ENCODE measurements around the gene SUV39H2. TPM values are rescaled to one million over a fixed set of nuclear protein-coding genes. Genes with fewer than 3 reads are reported as not detected.
"Not testable (repeated sequence)": the region's sequence is repeated elsewhere in the genome, so short reads cannot be mapped to it uniquely, and the experiment has no call there.

Gene SUV39H2
- polyA plus RNA-seq, 1 experiment: 9.0 TPM

DNA sequence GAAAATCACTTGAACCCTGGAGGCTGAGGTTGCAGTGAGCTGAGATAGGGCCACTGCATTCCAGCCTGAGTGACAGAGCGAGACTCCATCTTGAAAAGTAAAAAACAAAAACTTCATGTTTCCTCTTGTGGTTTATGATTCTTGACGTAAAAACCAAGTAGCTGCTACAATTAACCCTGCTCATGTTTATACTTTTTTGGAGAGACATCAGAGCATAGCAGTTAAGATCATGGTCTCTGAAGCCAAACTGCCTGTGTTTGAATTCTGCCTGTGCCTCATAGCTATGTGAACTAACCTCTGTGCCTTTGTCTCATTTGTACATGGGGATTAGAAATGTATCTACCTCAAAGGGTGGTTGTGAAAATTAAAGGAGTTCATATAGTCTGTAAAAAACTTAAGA lies 27.2 kb downstream of the SUV39H2 start:
- ChIA-PET POLR2A (no interaction called here), CTCF (interaction anchor here (0.7 kb wide), 1 partner anchor 407 kb away, joined by 3 read pairs; no protein-coding TSS in a partner anchor)
- Histone ChIP-seq H3K9me3 (ENCODE audit: control insufficient read depth, insufficient read depth, low read length) (no peaks in the 10 kb centered on the region; the same call in 1 of the 2 replicates), H3K27me3 (ENCODE audit: control insufficient read depth, insufficient read depth, low read length) (no peaks in the 10 kb centered on the region), H3K4me3 (ENCODE audit: low read depth, low read length) (no peak overlapping the region), H3K27ac (ENCODE audit: low read depth, low read length) (no peak overlapping the region)
- TF ChIP-seq, protein P1, sequence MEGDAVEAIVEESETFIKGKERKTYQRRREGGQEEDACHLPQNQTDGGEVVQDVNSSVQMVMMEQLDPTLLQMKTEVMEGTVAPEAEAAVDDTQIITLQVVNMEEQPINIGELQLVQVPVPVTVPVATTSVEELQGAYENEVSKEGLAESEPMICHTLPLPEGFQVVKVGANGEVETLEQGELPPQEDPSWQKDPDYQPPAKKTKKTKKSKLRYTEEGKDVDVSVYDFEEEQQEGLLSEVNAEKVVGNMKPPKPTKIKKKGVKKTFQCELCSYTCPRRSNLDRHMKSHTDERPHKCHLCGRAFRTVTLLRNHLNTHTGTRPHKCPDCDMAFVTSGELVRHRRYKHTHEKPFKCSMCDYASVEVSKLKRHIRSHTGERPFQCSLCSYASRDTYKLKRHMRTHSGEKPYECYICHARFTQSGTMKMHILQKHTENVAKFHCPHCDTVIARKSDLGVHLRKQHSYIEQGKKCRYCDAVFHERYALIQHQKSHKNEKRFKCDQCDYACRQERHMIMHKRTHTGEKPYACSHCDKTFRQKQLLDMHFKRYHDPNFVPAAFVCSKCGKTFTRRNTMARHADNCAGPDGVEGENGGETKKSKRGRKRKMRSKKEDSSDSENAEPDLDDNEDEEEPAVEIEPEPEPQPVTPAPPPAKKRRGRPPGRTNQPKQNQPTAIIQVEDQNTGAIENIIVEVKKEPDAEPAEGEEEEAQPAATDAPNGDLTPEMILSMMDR (IDR thresholded peaks at IDR 0.05; ENCODE audit: low read depth, low read length): no peak
- DNase-seq (ENCODE audit: low read depth, low spot score): no peak

DNA sequence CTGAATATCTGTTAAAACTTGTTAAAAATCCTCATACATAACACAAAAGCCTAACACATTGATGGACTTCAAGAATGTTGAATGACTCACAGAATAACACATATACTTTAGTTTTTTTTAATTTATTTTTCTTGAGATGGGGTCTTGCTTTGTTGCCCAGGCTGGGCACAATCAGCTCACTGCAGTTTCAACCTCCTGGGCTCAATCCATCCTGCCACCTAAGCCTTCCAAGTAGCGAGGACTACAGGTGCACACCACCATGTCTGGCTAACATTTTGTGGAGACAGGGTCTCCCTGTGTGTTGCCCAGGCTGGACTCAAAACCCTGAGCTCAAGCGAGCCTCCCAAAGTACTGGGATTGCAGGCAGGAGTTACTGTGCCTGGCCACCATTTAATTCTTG lies 28.1 kb downstream of the SUV39H2 start:
- Histone ChIP-seq H3K27ac (ENCODE audit: low read depth, low read length) (no peak overlapping the region), H3K9me3 (ENCODE audit: control insufficient read depth, insufficient read depth, low read length) (no peaks in the 10 kb centered on the region; the same call in 1 of the 2 replicates), H3K4me3 (ENCODE audit: low read depth, low read length) (no peak overlapping the region), H3K27me3 (ENCODE audit: control insufficient read depth, insufficient read depth, low read length) (no peaks in the 10 kb centered on the region)
- TF ChIP-seq, protein P1 (IDR thresholded peaks at IDR 0.05; ENCODE audit: low read depth, low read length): no peak
- POLR2A ChIA-PET: no interaction called here
- DNase-seq (ENCODE audit: low read depth, low spot score): no peak
- CTCF ChIA-PET: no interaction called here

DNA sequence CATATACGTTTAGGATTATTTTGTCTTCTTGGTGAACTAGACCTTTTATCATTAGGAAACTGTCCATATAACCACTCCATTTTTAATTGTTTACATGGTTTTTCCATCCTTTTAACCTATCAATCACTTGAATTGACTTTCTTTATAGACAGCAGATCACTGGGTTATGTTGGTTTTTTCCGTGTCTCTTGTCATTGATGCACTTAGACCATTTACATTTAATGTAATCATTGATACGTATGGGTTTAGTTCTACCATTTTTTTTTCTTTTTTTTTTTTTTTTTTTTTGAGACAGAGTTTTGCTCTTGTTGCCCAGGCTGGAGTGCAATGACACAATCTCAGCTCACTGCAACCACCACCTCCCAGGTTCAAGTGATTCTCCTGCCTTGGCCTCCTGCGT lies 28.9 kb downstream of the SUV39H2 start:
- CTCF ChIA-PET; H3K4me3 ChIP-seq (ENCODE audit: low read depth, low read length); H3K9me3 ChIP-seq (ENCODE audit: control insufficient read depth, insufficient read depth, low read length); H3K27ac ChIP-seq (ENCODE audit: low read depth, low read length); POLR2A ChIA-PET; H3K27me3 ChIP-seq (ENCODE audit: control insufficient read depth, insufficient read depth, low read length); DNase-seq (ENCODE audit: low read depth, low spot score): not testable (repeated sequence)

DNA sequence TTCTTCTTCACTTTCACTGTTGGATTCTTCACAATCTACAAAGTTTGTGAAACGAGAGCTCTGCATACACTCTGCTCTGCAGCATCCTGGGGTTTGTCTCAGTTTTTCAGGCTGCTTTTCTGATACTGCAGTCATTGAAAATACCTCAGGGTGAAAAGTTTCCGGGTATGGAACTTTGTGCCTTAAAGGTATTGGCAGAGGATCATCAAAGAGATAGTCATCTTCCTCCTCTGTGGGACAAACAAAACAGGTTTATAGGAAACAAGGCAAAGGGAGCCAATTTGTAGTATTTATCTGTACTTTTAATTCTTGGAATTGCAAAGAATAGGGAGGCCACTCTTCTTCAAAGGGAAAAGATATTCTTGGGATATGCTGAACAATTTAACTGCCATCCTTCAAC lies 30.4 kb downstream of the SUV39H2 start:
- Histone ChIP-seq H3K9me3 (ENCODE audit: control insufficient read depth, insufficient read depth, low read length) (no peaks in the 10 kb centered on the region; the same call in 1 of the 2 replicates), H3K27ac (ENCODE audit: low read depth, low read length) (no peak overlapping the region), H3K4me3 (ENCODE audit: low read depth, low read length) (no peak overlapping the region), H3K27me3 (ENCODE audit: control insufficient read depth, insufficient read depth, low read length) (no peaks in the 10 kb centered on the region)
- TF ChIP-seq, protein P1 (IDR thresholded peaks at IDR 0.05; ENCODE audit: low read depth, low read length): no peak
- DNase-seq (ENCODE audit: low read depth, low spot score): no peak
- POLR2A ChIA-PET: no interaction called here
- CTCF ChIA-PET: interaction anchor here (0.8 kb wide), 1 partner anchor 9 kb away, joined by 3 read pairs; no protein-coding TSS in a partner anchor

DNA sequence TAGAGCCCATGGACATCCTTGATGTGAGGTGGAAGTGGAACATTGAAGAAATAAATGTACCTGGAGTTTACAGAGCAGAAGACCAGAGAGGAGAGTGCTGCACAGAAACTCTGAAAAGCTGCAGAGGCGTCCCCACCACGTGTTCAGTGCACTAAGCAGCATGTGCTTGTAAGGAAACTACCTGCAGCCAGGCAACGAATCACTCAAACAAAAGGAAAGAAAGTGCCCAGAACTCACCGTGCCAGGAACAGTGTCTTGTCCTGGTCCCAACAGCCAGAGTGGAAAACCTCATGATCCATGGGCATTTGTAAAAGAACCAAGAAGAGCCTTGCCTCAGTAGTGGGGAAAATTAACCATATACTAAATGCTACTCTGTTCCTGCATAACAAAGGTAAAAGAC lies 32.3 kb downstream of the SUV39H2 start:
- no peak for DNase-seq (ENCODE audit: low read depth, low spot score)
- Histone ChIP-seq H3K9me3 (ENCODE audit: control insufficient read depth, insufficient read depth, low read length) (no peaks in the 10 kb centered on the region; the same call in 1 of the 2 replicates), H3K4me3 (ENCODE audit: low read depth, low read length) (no peak overlapping the region), H3K27me3 (ENCODE audit: control insufficient read depth, insufficient read depth, low read length) (no peaks in the 10 kb centered on the region), H3K27ac (ENCODE audit: low read depth, low read length) (no peak overlapping the region)
- POLR2A ChIA-PET: no interaction called here
- TF ChIP-seq, protein P1 (IDR thresholded peaks at IDR 0.05; ENCODE audit: low read depth, low read length): no peak
- CTCF ChIA-PET: no interaction called here

DNA sequence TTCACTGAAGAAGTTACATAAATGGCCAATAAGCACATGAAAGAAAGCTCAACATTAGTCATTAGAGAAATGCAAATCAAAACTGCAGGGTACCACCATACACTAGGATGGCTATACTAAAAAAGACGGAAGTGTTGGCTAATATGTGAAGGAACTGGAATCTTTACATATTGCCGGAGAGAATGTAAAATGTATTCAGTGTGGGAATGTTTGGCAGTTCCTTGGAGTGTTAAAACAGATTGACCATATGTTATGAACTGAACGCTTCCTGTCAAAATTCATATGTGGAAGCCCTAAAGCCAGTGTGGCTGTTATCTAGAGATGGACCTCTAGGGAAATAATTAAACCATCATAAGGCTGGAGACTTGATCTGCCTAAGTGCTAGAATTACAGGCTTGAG lies 33.1 kb downstream of the SUV39H2 start:
- no peaks in the 10 kb centered on the region for H3K27me3 ChIP-seq (ENCODE audit: control insufficient read depth, insufficient read depth, low read length)
- H3K4me3 ChIP-seq (ENCODE audit: low read depth, low read length): no peak overlapping the region
- DNase-seq (ENCODE audit: low read depth, low spot score): no peak
- ChIA-PET CTCF (interaction anchor here (0.6 kb wide), 1 partner anchor 735 kb away, joined by 3 read pairs; no protein-coding TSS in a partner anchor), POLR2A (no interaction called here)
- TF ChIP-seq, protein P1 (IDR thresholded peaks at IDR 0.05; ENCODE audit: low read depth, low read length): no peak
- no peaks in the 10 kb centered on the region; the same call in 1 of the 2 replicates for H3K9me3 ChIP-seq (ENCODE audit: control insufficient read depth, insufficient read depth, low read length)
- no peak overlapping the region for H3K27ac ChIP-seq (ENCODE audit: low read depth, low read length)

Data from AG04450 (cell line).